Liver (tissue), 9 donors: ENCODE results near the gene OCA2. TPM values are rescaled to one million over a fixed set of nuclear protein-coding genes. Genes with fewer than 3 reads are reported as not detected.

Experiments used
- DNase-seq: peaks from one replicate; pipeline ENCODE4 v3.0.0-alpha.2; 2017; ENCODE audit warnings: low spot score
- H3K27ac ChIP-seq, 2 donors: one replicate each; pipeline ENCODE4 v1.7.0; 2013; ENCODE audit warnings: inconsistent platforms in 2 of 2, low read length in 2 of 2, control low read depth in 1 of 2, low read depth in 1 of 2, mild to moderate bottlenecking in 1 of 2
- H3K27me3 ChIP-seq, 4 donors: one replicate each; pipeline versions ENCODE4 v1.6.1 to v1.7.0; 2013; ENCODE audit warnings: low read length in 3 of 4, inconsistent platforms in 1 of 4, mild to moderate bottlenecking in 1 of 4, moderate library complexity in 1 of 4; ENCODE audit not compliant: control insufficient read depth in 4 of 4, insufficient read depth in 4 of 4
- H3K36me3 ChIP-seq, 4 donors: one replicate each; pipeline versions ENCODE4 v1.6.1 to v1.7.0; 2013; ENCODE audit warnings: low read length in 3 of 4, mild to moderate bottlenecking in 3 of 4, low read depth in 1 of 4, moderate library complexity in 1 of 4; ENCODE audit not compliant: control insufficient read depth in 4 of 4, insufficient read depth in 3 of 4
- H3K4me1 ChIP-seq, 4 donors: one replicate each; pipeline versions ENCODE4 v1.6.1 to v1.7.0; 2013; ENCODE audit warnings: low read length in 3 of 4, mild to moderate bottlenecking in 3 of 4, moderate library complexity in 1 of 4; ENCODE audit not compliant: control insufficient read depth in 4 of 4, insufficient read depth in 4 of 4
- H3K4me3 ChIP-seq, 3 donors: one replicate each; pipeline versions ENCODE4 v1.6.1 to v1.7.0; 2013; ENCODE audit warnings: low read length in 3 of 3, control low read depth in 1 of 3, low read depth in 1 of 3, mild to moderate bottlenecking in 1 of 3
- H3K9ac ChIP-seq, 2 donors: one replicate each; pipeline ENCODE4 v1.7.0; 2013; ENCODE audit warnings: low read length in 2 of 2, mild to moderate bottlenecking in 2 of 2, moderate library complexity in 2 of 2, control low read depth in 1 of 2, low read depth in 1 of 2
- H3K9me3 ChIP-seq, 4 donors: one replicate each; pipeline versions ENCODE4 v1.6.1 to v1.7.0; 2013; ENCODE audit warnings: low read length in 3 of 4; ENCODE audit not compliant: control insufficient read depth in 4 of 4
- FOXA2 ChIP-seq: IDR thresholded peaks from 2 replicates; pipeline ENCODE4 v1.6.1; 2016; ENCODE audit warnings: antibody characterized with exemption
- GABPA ChIP-seq, 2 donors: IDR thresholded peaks in 1 of 2; conservative IDR thresholded peaks in 1 of 2; 2 replicates each; pipeline ENCODE4 v1.6.1; 2016; ENCODE audit warnings: antibody characterized with exemption in 2 of 2, mild to moderate bottlenecking in 1 of 2, moderate library complexity in 1 of 2
- HNF4A ChIP-seq, 2 donors: conservative IDR thresholded peaks; 2 replicates each; pipeline ENCODE4 v1.6.1; 2016; ENCODE audit warnings: antibody characterized with exemption in 2 of 2, mild to moderate bottlenecking in 2 of 2
- HNF4G ChIP-seq: IDR thresholded peaks from 2 replicates; pipeline ENCODE4 v1.6.1; 2016; ENCODE audit warnings: antibody characterized with exemption
- JUND ChIP-seq, 2 donors: IDR thresholded peaks; 2 replicates each; pipeline ENCODE4 v1.6.1; 2016; ENCODE audit warnings: antibody characterized with exemption in 2 of 2
- RXRA ChIP-seq, 2 donors: IDR thresholded peaks; 2 replicates each; pipeline ENCODE4 v1.6.1; 2017 to 2018; ENCODE audit warnings: antibody characterized with exemption in 2 of 2, mild to moderate bottlenecking in 1 of 2
- SP1 ChIP-seq: IDR thresholded peaks from 2 replicates; pipeline ENCODE4 v1.6.1; 2018; ENCODE audit warnings: antibody characterized with exemption, mild to moderate bottlenecking
- TAF1 ChIP-seq: conservative IDR thresholded peaks from 2 replicates; pipeline ENCODE4 v1.6.1; 2016; ENCODE audit warnings: antibody characterized with exemption, mild to moderate bottlenecking
- WGBS: extraction: QIAGEN DNeasy Blood & Tissue Kit; methylation state at CpG from one replicate; pipeline ENCODE4 v1.1.7; 2013; 5-methylcytosine and 5-hydroxymethylcytosine counted together
- polyA plus RNA-seq, 2 donors: library from polyadenylated mRNA; stranded (reverse) in 1 of 2; unstranded in 1 of 2; fragments of 200-250 nt in 1 of 2; fragments of >200 nt in 1 of 2; fragmentation: Nextera tagmentation in 1 of 2; extraction: Ambion mirVana in 1 of 2; gene quantifications; one replicate each; pipeline versions ENCODE4 v1.2.1 to v1.2.3, GENCODE V29; 2013 to 2015
- total RNA-seq, 2 donors: library from RNA; depleted of rRNA; stranded (reverse); fragments of >200 nt; gene quantifications; one replicate each; pipeline ENCODE4 v1.2.3, GENCODE V29; 2014
- TF ChIP-seq, protein P1 (sequence below): fragments of 150-350 bp; IDR thresholded peaks from 2 replicates; pipeline ENCODE4 v1.5.1; 2017; ENCODE audit warnings: improper control_type of control experiment, low read depth, low read length; ENCODE audit not compliant: missing input control
- TF ChIP-seq, protein P2 (sequence below): IDR thresholded peaks from 2 replicates; pipeline ENCODE4 v1.6.1; 2016; ENCODE audit warnings: antibody characterized with exemption, mild to moderate bottlenecking
- TF ChIP-seq, protein P3 (sequence below): IDR thresholded peaks from 2 replicates; pipeline ENCODE4 v1.6.1; 2016; ENCODE audit warnings: antibody characterized with exemption
- donor health status: healthy.
- donor health status: healthy.
- donor health status: healthy.
- donor health status: healthy.
- donor health status: healthy.

Gene OCA2
- total and polyA plus RNA-seq, 4 donors = 0.02 to 0.56 (median 0.15) TPM

GRCh38 chr15:28023933-28024888 is 74.9 kb downstream of the OCA2 start:
- H3K4me1 ChIP-seq = no peaks in the 10 kb centered on the region
- H3K9me3 ChIP-seq = no peaks in the 10 kb centered on the region
- H3K27me3 ChIP-seq = no peaks in the 10 kb centered on the region
- peak; percentile 21 for DNase-seq
- no peak overlapping the region for H3K9ac ChIP-seq
- no peaks in the 10 kb centered on the region for H3K36me3 ChIP-seq
- no peak overlapping the region for H3K4me3 ChIP-seq
- H3K27ac ChIP-seq = no peak overlapping the region
- TF ChIP-seq GABPA (IDR thresholded peaks at IDR 0.05 in 1 of 2, conservative IDR thresholded peaks at IDR 0.05 in 1 of 2) (no peak), SP1 (no peak), TAF1 (no peak), HNF4A (conservative IDR thresholded peaks at IDR 0.05) (no peak), JUND (IDR thresholded peaks at IDR 0.05) (no peak)
- WGBS = 85% methylated on average over 19 of the region's 19 CpGs

DNA sequence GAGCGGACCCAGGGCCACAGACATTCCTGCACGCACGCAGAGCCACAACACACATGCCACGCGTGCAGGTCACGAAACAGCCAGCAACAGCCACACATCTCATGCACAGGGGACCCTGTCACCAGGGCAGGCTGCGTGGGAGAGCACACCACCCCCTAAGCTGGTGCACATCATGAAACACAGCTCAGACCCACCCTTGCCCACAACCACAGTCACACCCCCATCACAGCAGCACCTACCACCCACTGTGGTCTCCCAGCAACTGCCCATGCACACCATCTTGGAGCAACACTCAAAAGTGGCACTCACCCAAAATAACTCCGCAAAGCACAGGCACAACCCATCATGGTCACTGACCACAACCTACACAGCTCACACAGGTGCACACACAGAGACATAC is 75.7 kb downstream of the OCA2 start:
- Histone ChIP-seq H3K9me3 (no peaks in the 10 kb centered on the region), H3K27me3 (no peaks in the 10 kb centered on the region), H3K4me3 (no peak overlapping the region), H3K27ac (no peak overlapping the region), H3K36me3 (no peaks in the 10 kb centered on the region), H3K4me1 (no peaks in the 10 kb centered on the region), H3K9ac (no peak overlapping the region)
- TF ChIP-seq HNF4G = no peak
- no peak for TF ChIP-seq GABPA (IDR thresholded peaks at IDR 0.05 in 1 of 2, conservative IDR thresholded peaks at IDR 0.05 in 1 of 2)
- TF ChIP-seq, protein P1, sequence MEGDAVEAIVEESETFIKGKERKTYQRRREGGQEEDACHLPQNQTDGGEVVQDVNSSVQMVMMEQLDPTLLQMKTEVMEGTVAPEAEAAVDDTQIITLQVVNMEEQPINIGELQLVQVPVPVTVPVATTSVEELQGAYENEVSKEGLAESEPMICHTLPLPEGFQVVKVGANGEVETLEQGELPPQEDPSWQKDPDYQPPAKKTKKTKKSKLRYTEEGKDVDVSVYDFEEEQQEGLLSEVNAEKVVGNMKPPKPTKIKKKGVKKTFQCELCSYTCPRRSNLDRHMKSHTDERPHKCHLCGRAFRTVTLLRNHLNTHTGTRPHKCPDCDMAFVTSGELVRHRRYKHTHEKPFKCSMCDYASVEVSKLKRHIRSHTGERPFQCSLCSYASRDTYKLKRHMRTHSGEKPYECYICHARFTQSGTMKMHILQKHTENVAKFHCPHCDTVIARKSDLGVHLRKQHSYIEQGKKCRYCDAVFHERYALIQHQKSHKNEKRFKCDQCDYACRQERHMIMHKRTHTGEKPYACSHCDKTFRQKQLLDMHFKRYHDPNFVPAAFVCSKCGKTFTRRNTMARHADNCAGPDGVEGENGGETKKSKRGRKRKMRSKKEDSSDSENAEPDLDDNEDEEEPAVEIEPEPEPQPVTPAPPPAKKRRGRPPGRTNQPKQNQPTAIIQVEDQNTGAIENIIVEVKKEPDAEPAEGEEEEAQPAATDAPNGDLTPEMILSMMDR = no peak
- no peak for TF ChIP-seq RXRA (IDR thresholded peaks at IDR 0.05)
- TF ChIP-seq, protein P2, sequence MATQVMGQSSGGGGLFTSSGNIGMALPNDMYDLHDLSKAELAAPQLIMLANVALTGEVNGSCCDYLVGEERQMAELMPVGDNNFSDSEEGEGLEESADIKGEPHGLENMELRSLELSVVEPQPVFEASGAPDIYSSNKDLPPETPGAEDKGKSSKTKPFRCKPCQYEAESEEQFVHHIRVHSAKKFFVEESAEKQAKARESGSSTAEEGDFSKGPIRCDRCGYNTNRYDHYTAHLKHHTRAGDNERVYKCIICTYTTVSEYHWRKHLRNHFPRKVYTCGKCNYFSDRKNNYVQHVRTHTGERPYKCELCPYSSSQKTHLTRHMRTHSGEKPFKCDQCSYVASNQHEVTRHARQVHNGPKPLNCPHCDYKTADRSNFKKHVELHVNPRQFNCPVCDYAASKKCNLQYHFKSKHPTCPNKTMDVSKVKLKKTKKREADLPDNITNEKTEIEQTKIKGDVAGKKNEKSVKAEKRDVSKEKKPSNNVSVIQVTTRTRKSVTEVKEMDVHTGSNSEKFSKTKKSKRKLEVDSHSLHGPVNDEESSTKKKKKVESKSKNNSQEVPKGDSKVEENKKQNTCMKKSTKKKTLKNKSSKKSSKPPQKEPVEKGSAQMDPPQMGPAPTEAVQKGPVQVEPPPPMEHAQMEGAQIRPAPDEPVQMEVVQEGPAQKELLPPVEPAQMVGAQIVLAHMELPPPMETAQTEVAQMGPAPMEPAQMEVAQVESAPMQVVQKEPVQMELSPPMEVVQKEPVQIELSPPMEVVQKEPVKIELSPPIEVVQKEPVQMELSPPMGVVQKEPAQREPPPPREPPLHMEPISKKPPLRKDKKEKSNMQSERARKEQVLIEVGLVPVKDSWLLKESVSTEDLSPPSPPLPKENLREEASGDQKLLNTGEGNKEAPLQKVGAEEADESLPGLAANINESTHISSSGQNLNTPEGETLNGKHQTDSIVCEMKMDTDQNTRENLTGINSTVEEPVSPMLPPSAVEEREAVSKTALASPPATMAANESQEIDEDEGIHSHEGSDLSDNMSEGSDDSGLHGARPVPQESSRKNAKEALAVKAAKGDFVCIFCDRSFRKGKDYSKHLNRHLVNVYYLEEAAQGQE = no peak
- no peak for TF ChIP-seq TAF1
- TF ChIP-seq, protein P3, sequence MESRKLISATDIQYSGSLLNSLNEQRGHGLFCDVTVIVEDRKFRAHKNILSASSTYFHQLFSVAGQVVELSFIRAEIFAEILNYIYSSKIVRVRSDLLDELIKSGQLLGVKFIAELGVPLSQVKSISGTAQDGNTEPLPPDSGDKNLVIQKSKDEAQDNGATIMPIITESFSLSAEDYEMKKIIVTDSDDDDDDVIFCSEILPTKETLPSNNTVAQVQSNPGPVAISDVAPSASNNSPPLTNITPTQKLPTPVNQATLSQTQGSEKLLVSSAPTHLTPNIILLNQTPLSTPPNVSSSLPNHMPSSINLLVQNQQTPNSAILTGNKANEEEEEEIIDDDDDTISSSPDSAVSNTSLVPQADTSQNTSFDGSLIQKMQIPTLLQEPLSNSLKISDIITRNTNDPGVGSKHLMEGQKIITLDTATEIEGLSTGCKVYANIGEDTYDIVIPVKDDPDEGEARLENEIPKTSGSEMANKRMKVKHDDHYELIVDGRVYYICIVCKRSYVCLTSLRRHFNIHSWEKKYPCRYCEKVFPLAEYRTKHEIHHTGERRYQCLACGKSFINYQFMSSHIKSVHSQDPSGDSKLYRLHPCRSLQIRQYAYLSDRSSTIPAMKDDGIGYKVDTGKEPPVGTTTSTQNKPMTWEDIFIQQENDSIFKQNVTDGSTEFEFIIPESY = no peak
- no peak for TF ChIP-seq FOXA2
- 97% methylated on average over 8 of the region's 8 CpGs for WGBS
- no peak for DNase-seq
